HG03175 (cell line): Measurements from ENCODE around the gene FNDC3A.
"Not testable (repeated sequence)": the region's sequence is repeated elsewhere in the genome, so short reads cannot be mapped to it uniquely, and the experiment has no call there.

Experiments used
- ATAC-seq: cut with Tn5 transposase; IDR thresholded peaks from one replicate; pipeline ENCODE4 v1.9.1; 2021; ENCODE audit warnings: mild to moderate bottlenecking, moderate library complexity; ENCODE audit not compliant: unreplicated experiment

FNDC3A gene

DNA sequence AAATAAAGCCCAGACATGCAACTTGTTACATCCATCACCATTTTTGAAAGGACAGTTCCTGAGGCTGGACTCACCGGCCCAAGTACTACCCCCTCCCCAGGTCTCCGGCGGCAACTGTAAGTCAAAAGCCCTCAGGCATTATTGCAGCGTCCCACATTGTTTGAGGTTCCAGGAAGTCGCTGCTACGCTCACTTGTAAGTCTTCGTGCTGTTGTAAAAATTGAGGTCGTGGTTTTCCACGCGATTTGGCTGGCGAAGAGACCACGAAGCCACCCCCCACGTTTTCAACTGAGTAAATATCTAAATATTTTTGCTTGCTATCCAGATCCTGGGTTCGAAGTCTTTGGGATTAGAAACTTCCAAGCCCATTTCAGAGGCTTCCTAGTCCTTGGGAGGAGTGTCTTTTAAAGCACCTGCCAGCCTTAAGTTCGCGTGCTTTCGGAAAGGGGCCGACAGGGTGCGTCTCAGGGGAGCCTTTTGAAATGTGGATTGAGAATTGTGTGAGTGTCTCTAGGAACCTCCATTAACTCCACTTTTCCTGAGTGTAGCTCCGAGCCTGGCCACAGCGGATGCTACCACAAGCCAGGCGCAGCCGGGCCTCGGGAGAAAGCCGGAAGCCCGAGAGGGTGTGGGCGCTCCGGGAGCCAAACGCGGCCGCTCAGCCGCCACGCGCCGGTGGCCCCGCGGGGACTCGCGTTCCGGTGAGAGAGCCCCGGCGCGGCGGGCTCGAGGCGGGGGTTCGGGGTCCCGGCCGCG, 434 bp upstream of the FNDC3A start:
- ATAC-seq: peak; percentile 10

- peak; percentile 6 for ATAC-seq
Measured at GRCh38 chr13:48976576-48977285, 1.0 kb downstream of the FNDC3A start.

- no peak for ATAC-seq
Measured at GRCh38 chr13:48977286-48977625, 1.5 kb downstream of the FNDC3A start.

DNA sequence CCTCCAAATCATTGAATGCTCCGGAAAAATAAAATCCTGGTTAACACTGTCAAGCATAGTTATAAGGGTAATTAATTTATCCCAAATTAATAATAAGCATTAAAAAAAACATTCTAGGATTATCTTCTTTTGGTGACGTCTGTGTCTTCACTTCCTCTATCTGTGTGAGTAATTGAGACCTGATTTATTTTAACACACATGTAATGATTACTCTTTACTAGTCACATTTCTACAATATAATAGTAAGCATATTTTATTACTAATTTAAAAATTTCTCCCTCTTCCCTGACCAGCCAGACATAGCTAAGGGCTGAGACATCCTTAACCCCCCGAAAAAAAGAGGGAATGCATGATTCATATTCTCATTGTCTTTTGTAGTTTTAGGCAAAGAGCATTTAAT, 2.3 kb downstream of the FNDC3A start:
- ATAC-seq: no peak

GRCh38 chr13:48978942-48979601, 3.4 kb downstream of the FNDC3A start:
- ATAC-seq: no peak

GRCh38 chr13:48979892-48980291, 4.2 kb downstream of the FNDC3A start:
- peak; percentile 45 for ATAC-seq

DNA sequence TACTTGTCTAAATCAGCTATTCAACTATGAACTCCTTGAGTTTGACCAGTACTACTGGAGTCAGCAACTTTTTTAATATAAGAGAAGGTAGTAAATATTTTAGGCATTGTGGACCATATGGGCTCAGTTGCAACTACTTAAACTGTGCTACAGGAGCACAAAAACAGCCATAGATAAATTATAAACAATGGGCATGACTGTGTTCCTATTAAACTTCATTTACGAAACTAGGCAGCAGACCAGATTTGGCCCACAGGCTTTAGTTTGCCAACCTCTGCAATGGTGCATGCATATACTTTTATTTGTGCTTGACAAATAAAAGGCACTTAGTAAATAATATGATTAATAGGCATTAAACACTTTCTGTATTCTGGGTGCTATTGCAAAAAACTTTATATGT, 7.6 kb downstream of the FNDC3A start:
- ATAC-seq: no peak

GRCh38 chr13:48985756-48986155, 10.0 kb downstream of the FNDC3A start:
- ATAC-seq: no peak

DNA sequence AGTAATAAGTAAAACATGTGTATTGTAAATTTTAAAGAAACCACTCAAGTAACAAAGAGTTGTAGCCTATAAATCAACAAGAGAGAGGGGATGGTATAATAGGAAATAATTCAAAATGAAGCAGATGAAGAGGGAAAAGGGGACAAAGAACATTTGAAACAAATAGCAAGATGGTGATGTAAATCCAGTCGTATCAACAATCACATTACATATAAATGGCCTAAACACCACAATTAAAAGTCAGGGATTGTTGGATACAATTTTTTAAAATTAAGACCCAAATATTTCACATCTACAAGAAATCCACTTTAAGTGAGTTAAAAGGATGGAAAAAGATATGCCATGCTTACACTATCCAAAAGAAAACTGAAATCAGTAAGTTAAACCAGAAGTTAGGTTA, 15.2 kb downstream of the FNDC3A start:
- ATAC-seq: no peak

DNA sequence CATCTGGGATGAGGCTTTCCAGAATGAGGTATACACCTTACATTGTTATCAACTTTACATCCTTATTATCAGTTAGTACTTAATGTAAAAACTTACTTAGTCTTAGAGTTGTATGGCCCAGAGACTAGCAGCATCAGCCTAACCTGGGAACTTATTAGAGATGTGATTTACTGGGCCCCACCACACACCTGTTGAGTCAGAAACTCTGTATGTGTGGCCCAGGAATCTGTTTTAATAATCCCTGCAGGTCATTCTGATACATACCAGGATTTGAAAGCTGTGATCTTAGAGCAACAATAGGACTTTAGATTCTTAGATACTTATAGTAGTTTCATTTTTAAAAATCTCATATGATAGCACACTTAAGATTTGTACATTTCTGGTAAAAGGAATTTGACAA, 17.4 kb downstream of the FNDC3A start:
- no peak for ATAC-seq

DNA sequence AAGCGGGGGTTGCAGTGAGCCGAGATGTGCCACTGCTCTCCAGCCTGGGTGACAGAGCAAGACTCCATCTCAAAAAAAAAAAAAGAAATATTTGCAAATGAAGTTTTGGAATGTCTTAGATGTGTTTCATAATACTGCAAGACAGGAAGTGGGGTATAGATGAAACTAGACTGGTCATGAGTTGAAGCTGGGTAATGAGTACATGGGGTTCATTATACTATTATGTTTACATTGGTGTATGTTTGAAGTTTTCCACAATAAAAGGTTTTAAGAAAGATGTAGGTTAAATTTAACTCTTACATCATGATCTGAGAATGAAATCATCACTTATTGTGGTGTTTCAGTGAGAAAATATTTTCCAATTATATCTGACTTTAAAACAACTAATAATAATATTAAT, 19.0 kb downstream of the FNDC3A start:
- peak; percentile 74 for ATAC-seq

- ATAC-seq: no peak
Measured at GRCh38 chr13:48998641-48999292, 23.1 kb downstream of the FNDC3A start.

- no peak for ATAC-seq
Measured at GRCh38 chr13:49000247-49000646, 24.5 kb downstream of the FNDC3A start.

GRCh38 chr13:49018986-49019635, 43.4 kb downstream of the FNDC3A start:
- not testable (repeated sequence) for ATAC-seq

- no peak for ATAC-seq
Measured at GRCh38 chr13:49020328-49020727, 44.6 kb downstream of the FNDC3A start.

DNA sequence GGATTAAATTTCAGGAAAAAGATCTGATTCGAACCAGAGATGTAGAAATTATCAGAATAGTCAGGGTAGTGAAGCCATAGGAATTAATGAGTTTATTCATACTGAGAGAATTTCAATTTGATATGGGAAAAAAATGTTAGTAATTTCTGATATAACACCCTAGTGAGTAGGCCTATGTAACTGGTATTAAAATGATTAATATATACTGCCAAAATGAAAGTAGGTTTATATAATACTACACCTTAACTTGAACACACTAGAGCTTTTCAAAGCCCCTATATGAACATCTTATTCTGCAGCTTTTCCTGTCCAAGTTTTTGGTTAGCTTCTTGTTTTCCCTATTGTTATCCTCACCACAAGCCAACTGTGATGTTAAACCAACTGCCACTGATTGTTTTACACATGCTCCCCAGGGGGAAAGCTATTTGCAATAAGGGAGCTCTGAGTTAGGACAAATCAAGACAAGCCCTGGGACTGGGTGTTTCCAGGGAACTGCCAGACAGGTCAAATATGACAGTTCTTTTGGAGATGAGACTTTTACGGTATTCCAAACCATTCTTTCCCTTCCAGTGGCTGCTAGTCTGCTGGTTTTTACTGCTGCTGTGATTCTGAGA, 45.3 kb downstream of the FNDC3A start:
- no peak for ATAC-seq

DNA sequence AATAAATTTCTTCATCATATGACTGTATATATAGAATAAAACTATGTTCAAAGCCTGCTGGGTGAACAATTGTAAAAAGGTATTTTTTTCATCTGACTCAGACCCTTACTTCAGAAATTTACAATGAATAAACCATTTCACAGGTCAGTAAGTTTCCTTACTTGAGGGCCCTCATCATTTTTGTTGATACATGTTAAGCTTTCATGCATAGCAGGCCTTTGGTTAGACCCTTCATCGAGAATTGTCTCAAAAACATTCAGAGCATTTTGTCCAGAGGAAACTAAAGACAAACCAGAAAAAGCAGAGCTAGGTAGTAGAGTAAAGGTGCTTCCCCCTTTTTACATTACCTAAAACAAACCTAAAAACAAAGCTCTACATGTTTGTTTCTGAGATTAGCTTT, 46.2 kb downstream of the FNDC3A start:
- ATAC-seq: no peak

GRCh38 chr13:49022472-49023144, 46.9 kb downstream of the FNDC3A start:
- ATAC-seq: no peak

- ATAC-seq: no peak
Measured at GRCh38 chr13:49023431-49023830, 47.7 kb downstream of the FNDC3A start.

DNA sequence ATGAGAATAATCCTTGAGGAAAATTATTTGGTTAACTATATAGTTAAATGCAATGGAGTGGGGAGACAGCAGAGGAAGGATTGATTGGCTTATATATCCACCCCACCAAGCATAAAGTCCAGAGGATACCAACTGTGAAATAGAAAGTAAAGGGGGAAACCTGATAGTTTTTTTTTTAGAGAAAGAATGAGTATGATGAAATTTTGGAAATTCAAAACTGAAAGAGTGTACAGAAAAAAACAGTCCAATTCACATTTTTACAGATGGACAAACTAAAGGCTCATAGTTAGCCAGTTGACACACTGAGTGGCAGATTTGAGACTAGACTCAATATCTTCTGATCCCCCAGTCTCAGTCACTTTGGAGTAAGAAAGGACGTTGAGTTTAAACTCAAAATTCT, 51.1 kb downstream of the FNDC3A start:
- ATAC-seq: no peak
